Cardiac muscle cell (in vitro differentiated cells and primary cell): ENCODE data around the gene UBE2B. TPM values are rescaled to one million over a fixed set of nuclear protein-coding genes. Genes with fewer than 3 reads are reported as not detected.
"Not testable (repeated sequence)": the region's sequence is repeated elsewhere in the genome, so short reads cannot be mapped to it uniquely, and the experiment has no call there.

Source experiments
- DNase-seq, 2 donors: peaks; one replicate each; pipeline versions ENCODE4 v3.0.0 to v3.0.0-alpha.2; 2010 to 2017; ENCODE audit warnings: low read depth in 1 of 2, low spot score in 1 of 2
- H3K27ac ChIP-seq: fragments of 200-600 bp; sonication (generic); 2 replicates; pipeline ENCODE4 v1.5.1; 2016
- H3K27me3 ChIP-seq: fragments of 200-600 bp; sonication (generic); 2 replicates; pipeline ENCODE4 v1.6.0; 2016; ENCODE audit warnings: control low read depth
- H3K36me3 ChIP-seq: fragments of 200-600 bp; sonication (generic); 2 replicates; pipeline ENCODE4 v1.5.1; 2016; ENCODE audit warnings: control low read depth
- H3K4me1 ChIP-seq: fragments of 200-600 bp; sonication (generic); 2 replicates; pipeline ENCODE4 v1.8.1; 2017; ENCODE audit warnings: low read depth, mild to moderate bottlenecking, mixed run types
- H3K4me3 ChIP-seq: fragments of 200-600 bp; sonication (generic); 2 replicates; pipeline ENCODE4 v1.5.1; 2016; ENCODE audit warnings: mild to moderate bottlenecking
- H3K9me3 ChIP-seq: fragments of 200-600 bp; sonication (generic); 2 replicates; pipeline ENCODE4 v1.5.1; 2017; ENCODE audit warnings: low read depth, mild to moderate bottlenecking, control low read depth
- polyA plus RNA-seq: library from polyadenylated mRNA; unstranded; fragments of >200 nt; fragmentation: Nextera tagmentation; extraction: Ambion mirVana; gene quantifications from 2 replicates; pipeline ENCODE4 v1.2.1, GENCODE V29; 2016
- total RNA-seq: library from RNA; depleted of rRNA; stranded (reverse); fragments of >200 nt; gene quantifications from 2 replicates; pipeline ENCODE4 v1.2.3, GENCODE V29; 2016
- TF ChIP-seq, protein P1 (sequence below): IDR thresholded peaks from 2 replicates; pipeline ENCODE4 v1.5.1; 2012; ENCODE audit warnings: low read depth, mild to moderate bottlenecking, low read length

UBE2B gene
- total RNA-seq: 17.8 and 23.6 TPM in 2 replicates
- 159 and 164 TPM in 2 replicates for polyA plus RNA-seq

DNA sequence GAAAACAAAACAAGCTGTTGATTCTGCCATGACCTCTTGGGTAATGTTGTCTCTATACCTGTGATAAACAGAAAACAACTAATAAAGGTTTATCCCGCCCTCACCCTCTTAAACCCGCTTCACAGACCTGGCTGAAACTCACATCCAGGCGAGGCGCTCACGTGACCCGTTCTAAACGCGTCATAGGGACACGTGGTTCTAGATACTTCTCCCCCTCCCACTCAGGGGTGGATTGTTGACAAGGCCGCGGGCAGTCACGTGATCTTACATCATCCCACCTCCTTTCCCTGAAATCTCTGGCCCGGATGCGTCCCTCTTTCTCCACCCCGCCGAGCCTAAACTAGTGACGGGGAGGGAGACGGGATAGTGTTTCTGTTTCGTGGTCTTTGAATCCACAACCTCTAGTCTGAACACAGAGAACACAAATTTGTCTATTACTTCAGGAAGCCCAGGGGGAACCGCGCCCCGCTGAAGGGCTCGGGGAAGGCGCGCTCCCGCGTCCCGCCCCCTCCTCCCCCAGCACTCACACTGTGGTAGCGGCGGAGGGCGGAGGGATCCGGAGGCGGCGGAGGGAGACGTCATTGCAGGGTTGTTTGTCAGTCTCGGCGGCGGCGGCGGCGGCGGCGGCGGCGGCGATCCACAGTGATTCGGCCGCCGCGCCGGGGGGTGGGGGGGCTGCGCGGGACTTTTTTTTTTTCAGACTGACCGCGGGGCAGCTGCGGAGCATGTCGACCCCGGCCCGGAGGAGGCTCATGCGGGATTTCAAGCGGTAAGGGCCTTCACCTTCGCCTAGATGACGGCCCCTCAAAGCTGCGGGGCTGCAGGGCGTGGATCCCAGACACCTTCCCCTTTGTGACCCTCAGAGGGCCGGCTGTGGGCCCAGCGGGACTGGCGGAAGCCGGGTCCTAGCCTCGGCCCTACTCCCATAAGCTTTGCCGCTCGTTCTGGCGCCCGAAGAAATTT lies at the start of gene UBE2B:
Gene UBE2B, plus strand, starts transcription at position 699 of the 963 bp plus-strand sequence. Its CDS starts 27 bp downstream, at position 726.
- TF ChIP-seq, protein P1, sequence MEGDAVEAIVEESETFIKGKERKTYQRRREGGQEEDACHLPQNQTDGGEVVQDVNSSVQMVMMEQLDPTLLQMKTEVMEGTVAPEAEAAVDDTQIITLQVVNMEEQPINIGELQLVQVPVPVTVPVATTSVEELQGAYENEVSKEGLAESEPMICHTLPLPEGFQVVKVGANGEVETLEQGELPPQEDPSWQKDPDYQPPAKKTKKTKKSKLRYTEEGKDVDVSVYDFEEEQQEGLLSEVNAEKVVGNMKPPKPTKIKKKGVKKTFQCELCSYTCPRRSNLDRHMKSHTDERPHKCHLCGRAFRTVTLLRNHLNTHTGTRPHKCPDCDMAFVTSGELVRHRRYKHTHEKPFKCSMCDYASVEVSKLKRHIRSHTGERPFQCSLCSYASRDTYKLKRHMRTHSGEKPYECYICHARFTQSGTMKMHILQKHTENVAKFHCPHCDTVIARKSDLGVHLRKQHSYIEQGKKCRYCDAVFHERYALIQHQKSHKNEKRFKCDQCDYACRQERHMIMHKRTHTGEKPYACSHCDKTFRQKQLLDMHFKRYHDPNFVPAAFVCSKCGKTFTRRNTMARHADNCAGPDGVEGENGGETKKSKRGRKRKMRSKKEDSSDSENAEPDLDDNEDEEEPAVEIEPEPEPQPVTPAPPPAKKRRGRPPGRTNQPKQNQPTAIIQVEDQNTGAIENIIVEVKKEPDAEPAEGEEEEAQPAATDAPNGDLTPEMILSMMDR: no peak
- no peaks in the 10 kb centered on the region for H3K27me3 ChIP-seq
- H3K4me3 ChIP-seq: peak within 1 kb of the TSS; percentile 90
- peak within 1 kb of the TSS; percentile 99 for H3K27ac ChIP-seq
- peak; percentile 99 to 100 for DNase-seq
- H3K36me3 ChIP-seq: no peaks in the 10 kb centered on the region
- no peaks in the 10 kb centered on the region for H3K9me3 ChIP-seq
- H3K4me1 ChIP-seq: peaks cover 14% of the 10 kb centered on the region

DNA sequence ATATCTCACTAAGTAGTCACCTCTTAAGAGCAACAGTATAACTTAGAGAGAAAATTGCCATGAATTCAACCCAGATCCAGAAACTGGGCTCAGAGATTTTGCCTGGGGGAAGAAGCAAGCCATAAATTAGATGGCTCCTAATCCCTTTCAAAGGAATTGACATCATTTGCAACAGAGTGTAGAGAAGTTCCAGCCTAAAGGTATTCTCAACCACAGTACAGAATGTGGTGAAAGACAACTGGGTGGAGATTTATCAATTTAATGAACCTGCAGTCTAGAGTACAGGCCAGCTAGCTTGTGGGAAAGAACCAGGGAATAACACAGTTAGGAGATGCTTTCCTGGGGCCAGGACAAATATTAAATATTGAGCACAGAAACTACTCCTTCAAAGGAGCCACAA lies 44.0 kb upstream of the UBE2B start:
- Histone ChIP-seq H3K9me3 (no peaks in the 10 kb centered on the region), H3K27me3 (no peaks in the 10 kb centered on the region), H3K36me3 (no peaks in the 10 kb centered on the region), H3K4me1 (no peaks in the 10 kb centered on the region), H3K4me3 (no peak overlapping the region), H3K27ac (no peak overlapping the region)
- TF ChIP-seq, protein P1: no peak
- no peak for DNase-seq

DNA sequence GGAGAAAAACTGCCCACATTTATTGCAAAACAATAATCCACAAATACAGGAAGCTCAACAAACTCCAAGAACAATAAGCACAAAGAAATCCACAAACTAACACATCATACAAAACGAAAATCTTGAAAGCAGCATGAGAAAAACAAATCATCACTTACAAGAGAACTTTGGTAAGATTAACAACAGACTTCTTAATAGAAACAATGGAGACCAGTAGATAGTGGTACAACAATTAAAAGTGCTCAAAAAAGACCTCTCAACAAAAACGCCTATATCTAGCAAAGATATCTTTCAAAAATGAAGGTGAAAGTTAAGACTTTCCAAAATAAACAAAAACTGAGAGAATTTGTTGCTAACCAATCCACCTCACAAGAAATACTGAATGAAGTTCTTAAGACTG lies 42.8 kb upstream of the UBE2B start:
- no peak overlapping the region for H3K27ac ChIP-seq
- H3K36me3 ChIP-seq: no peaks in the 10 kb centered on the region
- H3K27me3 ChIP-seq: no peaks in the 10 kb centered on the region
- no peaks in the 10 kb centered on the region for H3K9me3 ChIP-seq
- TF ChIP-seq, protein P1: no peak
- H3K4me1 ChIP-seq: no peaks in the 10 kb centered on the region
- H3K4me3 ChIP-seq: no peak overlapping the region
- DNase-seq: peak in 1 of 2 donors; percentile 3

DNA sequence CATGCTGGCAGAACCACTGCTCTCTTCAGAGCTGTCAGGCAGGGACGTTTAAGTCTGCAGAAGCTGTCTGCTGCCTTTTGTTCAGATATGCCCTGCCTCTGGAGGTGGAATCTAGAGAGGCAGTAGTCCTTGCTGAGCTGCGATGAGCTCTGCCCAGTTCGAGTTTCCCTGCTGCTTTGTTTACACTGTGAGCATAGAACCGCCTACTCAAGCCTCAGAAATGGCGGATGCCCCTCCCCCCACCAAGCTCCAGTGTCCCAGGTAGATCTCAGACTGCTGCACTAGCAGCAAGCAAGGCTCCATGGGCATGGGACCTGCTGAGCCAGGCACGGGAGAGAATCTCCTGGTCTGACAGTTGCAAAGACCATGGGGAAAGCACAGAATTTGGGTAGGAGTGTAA lies 34.5 kb upstream of the UBE2B start:
- H3K9me3 ChIP-seq, H3K4me3 ChIP-seq, H3K27me3 ChIP-seq, H3K27ac ChIP-seq, DNase-seq, H3K36me3 ChIP-seq, H3K4me1 ChIP-seq: not testable (repeated sequence)

DNA sequence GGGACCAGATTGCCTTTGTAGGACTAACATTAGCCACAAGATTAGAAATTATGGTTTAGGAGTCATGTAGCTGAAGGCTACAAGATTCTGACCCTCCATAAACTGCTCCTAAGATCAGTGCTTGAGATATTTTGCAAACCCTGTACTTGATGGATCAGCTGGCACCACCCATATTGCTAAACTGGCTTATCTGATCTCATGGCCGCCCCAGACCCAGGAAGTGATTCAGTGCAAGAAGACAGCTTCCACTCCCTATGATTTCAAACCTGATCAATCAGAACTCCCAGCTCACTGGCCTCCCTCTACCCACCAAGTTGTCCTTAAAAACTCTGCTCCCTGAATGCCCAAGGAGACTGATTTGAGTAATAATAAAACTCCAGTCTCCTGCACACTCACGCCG lies 27.9 kb upstream of the UBE2B start:
- not testable (repeated sequence) for H3K4me3 ChIP-seq, H3K4me1 ChIP-seq, DNase-seq, H3K36me3 ChIP-seq, H3K27ac ChIP-seq, H3K27me3 ChIP-seq, H3K9me3 ChIP-seq

DNA sequence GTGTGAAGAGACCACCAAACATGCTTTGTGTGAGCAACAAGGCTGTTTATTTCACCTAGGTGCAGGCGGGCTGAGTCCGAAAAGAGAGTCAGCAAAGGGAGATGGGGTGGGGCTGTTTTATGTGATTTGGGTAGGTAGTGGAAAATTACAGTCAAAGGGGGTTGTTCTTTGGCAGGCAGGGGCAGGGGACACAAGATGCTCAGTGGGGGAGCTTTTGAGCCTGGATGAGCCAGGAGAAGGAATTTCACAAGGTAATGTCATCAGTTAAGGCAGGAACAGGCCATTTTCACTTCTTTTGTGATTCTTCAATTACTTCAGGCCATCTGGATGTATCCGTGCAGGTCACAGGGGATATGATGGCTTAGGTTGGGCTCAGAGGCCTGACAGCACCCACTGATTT lies 25.9 kb upstream of the UBE2B start:
- H3K27ac ChIP-seq, H3K4me1 ChIP-seq, DNase-seq, H3K9me3 ChIP-seq, H3K36me3 ChIP-seq, H3K27me3 ChIP-seq, H3K4me3 ChIP-seq: not testable (repeated sequence)

DNA sequence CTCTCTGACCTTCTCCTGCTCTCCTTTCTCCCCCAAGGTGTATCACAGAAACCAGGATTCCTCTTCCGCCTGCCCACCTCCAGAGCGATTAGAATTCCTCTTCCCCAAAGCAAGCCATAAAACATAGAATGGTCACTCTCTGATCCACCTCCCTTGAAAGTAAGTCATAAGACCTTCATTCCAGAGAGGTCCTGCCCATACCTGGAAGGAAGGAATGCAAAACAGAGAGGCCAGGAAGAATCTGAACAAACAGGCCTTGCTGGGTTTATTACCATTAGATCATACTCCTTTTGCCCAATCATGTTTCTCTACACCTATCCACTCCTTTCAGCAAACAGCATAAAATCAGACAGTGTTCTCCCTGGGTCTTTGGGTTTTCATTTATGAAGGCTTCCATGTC lies 25.4 kb upstream of the UBE2B start:
- no peak overlapping the region for H3K4me3 ChIP-seq
- no peak overlapping the region for H3K27ac ChIP-seq
- DNase-seq: no peak
- H3K27me3 ChIP-seq: no peaks in the 10 kb centered on the region
- peaks cover 8% of the 10 kb centered on the region for H3K4me1 ChIP-seq
- TF ChIP-seq, protein P1: no peak
- no peaks in the 10 kb centered on the region for H3K9me3 ChIP-seq
- H3K36me3 ChIP-seq: no peaks in the 10 kb centered on the region
